CD4-positive, alpha-beta memory T cell (primary cell): ENCODE data around the gene TXNL4A. TPM values are rescaled to one million over a fixed set of nuclear protein-coding genes. Genes with fewer than 3 reads are reported as not detected.

ENCODE experiments used
- CTCF ChIA-PET: fragments of 350-600 bp; sonication (Branson Sonifier 250); formaldehyde crosslinking; loops from one replicate; lab custom pipeline; 2021; ENCODE audit warnings: inconsistent platforms; ENCODE audit not compliant: partially characterized antibody; lab: Charles Lee
- POLR2A ChIA-PET: fragments of 350-600 bp; sonication (Branson Sonifier 250); formaldehyde crosslinking; loops from one replicate; lab custom pipeline; 2021; ENCODE audit not compliant: partially characterized antibody; lab: Charles Lee
- DNase-seq, 5 donors: peaks; one replicate each; pipeline versions ENCODE4 v3.0.0 to v3.0.0-alpha.2; 2020 to 2022; ENCODE audit warnings: mixed read lengths in 1 of 5
- H3K27ac ChIP-seq: one replicate; pipeline ENCODE4 v1.7.0; 2013; ENCODE audit warnings: low read depth, low read length
- H3K27me3 ChIP-seq: 2 replicates; pipeline ENCODE4 v1.7.0; 2013; ENCODE audit warnings: mild to moderate bottlenecking, low read length, moderate library complexity; ENCODE audit not compliant: insufficient read depth
- H3K36me3 ChIP-seq: 2 replicates; pipeline ENCODE4 v1.7.0; 2013; ENCODE audit warnings: mild to moderate bottlenecking, low read length, moderate library complexity; ENCODE audit not compliant: insufficient read depth
- H3K4me1 ChIP-seq: 2 replicates; pipeline ENCODE4 v1.7.0; 2013; ENCODE audit warnings: mild to moderate bottlenecking, low read length, moderate library complexity; ENCODE audit not compliant: insufficient read depth
- H3K4me3 ChIP-seq, 2 donors: one replicate each; pipeline ENCODE4 v1.7.0; 2013; ENCODE audit warnings: low read length in 2 of 2, mild to moderate bottlenecking in 1 of 2
- H3K9me3 ChIP-seq, 2 donors: one replicate each; pipeline ENCODE4 v1.7.0; 2013; ENCODE audit warnings: low read length in 2 of 2, control low read depth in 1 of 2; ENCODE audit not compliant: control insufficient read depth in 1 of 2
- H3K27ac Mint-ChIP-seq, 7 donors: one replicate each; pipeline ENCODE4 v1.8.0; 2020 to 2021; ENCODE audit warnings: mixed read lengths in 7 of 7, mild to moderate bottlenecking in 6 of 7, inconsistent platforms in 3 of 7, moderate library complexity in 3 of 7
- H3K27me3 Mint-ChIP-seq, 2 donors: one replicate each; pipeline ENCODE4 v1.8.0; 2020 to 2021; ENCODE audit warnings: mixed read lengths in 2 of 2
- H3K36me3 Mint-ChIP-seq, 2 donors: one replicate each; pipeline ENCODE4 v1.8.0; 2020 to 2021; ENCODE audit warnings: mixed read lengths in 2 of 2, inconsistent platforms in 1 of 2, mild to moderate bottlenecking in 1 of 2
- H3K4me1 Mint-ChIP-seq, 4 donors: one replicate each; pipeline ENCODE4 v1.8.0; 2020 to 2021; ENCODE audit warnings: mixed read lengths in 4 of 4, mild to moderate bottlenecking in 1 of 4
- H3K4me3 Mint-ChIP-seq, 8 donors: one replicate each; pipeline ENCODE4 v1.8.0; 2020 to 2021; ENCODE audit warnings: mixed read lengths in 8 of 8, mild to moderate bottlenecking in 7 of 8, moderate library complexity in 6 of 8, inconsistent platforms in 3 of 8
- H3K9me3 Mint-ChIP-seq, 8 donors: one replicate each; pipeline ENCODE4 v1.8.0; 2020 to 2021; ENCODE audit warnings: mixed read lengths in 8 of 8, mild to moderate bottlenecking in 5 of 8, inconsistent platforms in 3 of 8, moderate library complexity in 1 of 8
- intact Hi-C: fragments of 100-400 bp; cut with micrococcal nuclease; formaldehyde crosslinking; loops from one replicate; pipeline ENCODE4 v1.15.1; 2023
- polyA plus RNA-seq, 2 donors: library from polyadenylated mRNA; unstranded; fragments of 300-500 nt; fragmentation: Illumina TruSeq; gene quantifications; one replicate each; pipeline ENCODE4 v1.2.3, GENCODE V29; 2021
- total RNA-seq, 2 experiments: library from RNA; stranded (reverse); gene quantifications; one replicate each; pipeline ENCODE4 v1.2.3, GENCODE V29; 2021

TXNL4A gene, protein sequence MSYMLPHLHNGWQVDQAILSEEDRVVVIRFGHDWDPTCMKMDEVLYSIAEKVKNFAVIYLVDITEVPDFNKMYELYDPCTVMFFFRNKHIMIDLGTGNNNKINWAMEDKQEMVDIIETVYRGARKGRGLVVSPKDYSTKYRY
- total RNA-seq (10 to 100 TPM; 72.6 to 76.1 TPM), polyA plus RNA-seq (100 to 1,000 TPM; 213 to 224 TPM)

DNA sequence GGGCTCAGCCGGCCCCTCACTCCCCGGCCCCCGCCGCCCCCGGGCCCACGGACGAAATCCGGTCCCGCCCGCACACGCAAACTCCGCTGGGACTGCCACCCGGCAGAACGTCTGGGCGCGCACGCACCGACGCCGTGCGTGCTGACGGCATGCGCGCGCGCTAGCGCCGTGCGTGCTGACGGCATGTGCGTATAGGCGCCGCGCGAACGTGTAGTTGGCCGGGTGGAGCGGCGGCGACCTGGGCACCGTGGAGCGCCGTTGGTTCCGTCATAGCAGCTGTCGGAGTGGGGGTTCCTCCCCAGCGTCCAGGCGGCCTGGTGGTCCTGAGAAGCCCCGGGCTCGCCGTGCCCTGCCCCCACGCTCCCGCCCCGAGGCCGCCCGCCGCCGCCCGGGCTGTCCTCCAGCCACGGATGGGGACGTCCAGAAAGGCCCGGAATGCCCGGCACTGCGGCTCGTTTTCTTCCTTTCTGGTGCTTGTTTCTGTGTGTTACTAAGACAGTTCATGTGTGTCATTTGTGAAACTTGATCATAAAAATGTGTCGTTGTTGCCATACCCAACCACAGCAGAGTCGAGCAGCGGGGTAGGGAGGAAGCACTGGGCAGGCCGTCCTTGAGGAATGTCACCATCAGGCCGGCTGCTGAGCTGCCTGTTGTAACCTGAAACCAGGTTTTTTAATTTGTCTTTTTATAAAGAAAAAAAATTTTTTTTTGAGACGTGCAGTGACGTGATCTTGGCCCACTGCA is at the start of gene TXNL4A:
Gene TXNL4A, minus strand, starts transcription at position 113 of the 744 bp plus-strand sequence. CDS start 171 bp downstream, outside the sequence.
- ChIA-PET CTCF (interaction anchor here (1.5 to 2.9 kb wide), 2 partner anchors 26 to 118 kb away, joined by 3 to 10 read pairs; no protein-coding TSS in a partner anchor), POLR2A (interaction anchor here (1.7 to 3.0 kb wide), 5 partner anchors 23 to 121 kb away, joined by 5 to 33 read pairs (median 8); partner anchors contain the start of genes ADNP2, HSBP1L1, RBFA and SLC66A2)
- DNase-seq: peak; percentile 81 to 87 (median 84)
- Histone ChIP-seq H3K9me3 (no peaks in the 10 kb centered on the region), H3K4me3 (peak within 1 kb of the TSS; percentile 78 to 89), H3K27ac (peak within 1 kb of the TSS; percentile 95), H3K4me1 (peaks cover 38% of the 10 kb centered on the region), H3K27me3 (no peaks in the 10 kb centered on the region), H3K36me3 (peaks cover 7% of the 10 kb centered on the region)
- Mint-ChIP-seq H3K4me1 (peaks cover 28 to 49% (median 38%) of the 10 kb centered on the region in 4 donors), H3K9me3 (no peaks in the 10 kb centered on the region), H3K27me3 (no peaks in the 10 kb centered on the region), H3K4me3 (peak within 1 kb of the TSS; percentile 92 to 96 (median 94)), H3K36me3 (peaks cover 13 to 31% of the 10 kb centered on the region in 2 donors), H3K27ac (peak within 1 kb of the TSS; percentile 80 to 100 (median 98))
- intact Hi-C loops: loop anchor here (1.0 to 5.0 kb wide), 7 partner anchors 24 to 611 kb away; partner anchors contain the start of genes ADNP2, CTDP1, HSBP1L1 and RBFA

DNA sequence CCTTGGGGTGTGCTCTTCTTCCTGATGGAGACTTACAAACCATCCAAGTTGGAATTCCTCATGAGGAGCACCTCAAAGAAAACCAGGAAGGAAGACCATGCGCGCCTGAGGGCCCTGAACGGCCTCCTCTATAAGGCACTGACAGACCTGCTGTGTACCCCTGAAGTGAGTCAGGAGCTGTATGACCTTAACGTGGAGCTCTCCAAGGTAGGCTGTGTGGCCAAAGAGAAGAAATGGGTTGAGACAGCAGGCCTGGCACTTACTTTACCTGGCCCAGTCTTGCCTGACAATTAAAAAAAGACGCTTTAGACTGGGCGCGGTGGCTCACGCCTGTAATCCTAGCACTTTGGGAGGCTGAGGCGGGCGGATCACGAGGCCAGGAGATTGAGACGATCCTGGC is 48.9 kb upstream of the TXNL4A start:
- Mint-ChIP-seq H3K9me3 (peaks cover 0 to 8% (median 0%) of the 10 kb centered on the region in 8 donors), H3K4me3 (no peak overlapping the region), H3K27ac (peak overlapping the region in 1 of 7 donors; percentile 44), H3K27me3 (no peaks in the 10 kb centered on the region), H3K4me1 (peaks cover 15 to 38% (median 26%) of the 10 kb centered on the region in 4 donors), H3K36me3 (peaks cover 29 to 37% of the 10 kb centered on the region in 2 donors)
- ChIA-PET POLR2A (no interaction called here), CTCF (no interaction called here)
- Histone ChIP-seq H3K4me1 (peaks cover 18% of the 10 kb centered on the region), H3K36me3 (no peaks in the 10 kb centered on the region), H3K4me3 (no peak overlapping the region), H3K9me3 (no peaks in the 10 kb centered on the region), H3K27ac (no peak overlapping the region), H3K27me3 (no peaks in the 10 kb centered on the region)
- intact Hi-C loops: no loop called here
- no peak for DNase-seq

DNA sequence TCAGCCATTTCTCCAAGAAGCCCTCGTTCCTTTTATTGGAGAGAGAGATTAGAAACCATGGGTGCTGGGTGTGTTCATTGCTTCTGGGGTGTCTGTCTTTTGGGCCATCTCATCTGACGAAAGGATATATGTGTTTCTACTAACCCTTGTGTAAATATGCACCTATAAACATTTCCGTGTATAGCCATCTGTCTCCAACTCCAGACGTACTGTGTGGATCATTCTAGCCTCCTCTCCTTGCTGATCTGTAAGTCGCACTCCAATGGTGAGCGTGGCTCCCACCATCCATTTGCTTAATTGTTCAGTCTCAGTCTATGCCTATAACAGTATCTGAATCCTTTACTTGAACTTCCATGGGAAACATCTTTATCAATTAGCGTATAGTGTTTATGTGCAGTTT is 47.6 kb upstream of the TXNL4A start:
- Histone ChIP-seq H3K4me1 (peaks cover 18% of the 10 kb centered on the region), H3K9me3 (no peaks in the 10 kb centered on the region), H3K27ac (no peak overlapping the region), H3K27me3 (no peaks in the 10 kb centered on the region), H3K36me3 (no peaks in the 10 kb centered on the region), H3K4me3 (no peak overlapping the region)
- no peak for DNase-seq
- Mint-ChIP-seq H3K4me1 (peaks cover 15 to 38% (median 27%) of the 10 kb centered on the region in 4 donors), H3K9me3 (peaks cover 0 to 8% (median 0%) of the 10 kb centered on the region in 8 donors), H3K36me3 (peaks cover 24 to 29% of the 10 kb centered on the region in 2 donors), H3K27ac (peak overlapping the region in 2 of 7 donors; percentile 16 to 97), H3K4me3 (peak overlapping the region in 7 of 8 donors; percentile 88 to 95 (median 91)), H3K27me3 (no peaks in the 10 kb centered on the region)
- intact Hi-C loops: no loop called here
- CTCF ChIA-PET: no interaction called here
- POLR2A ChIA-PET: no interaction called here

DNA sequence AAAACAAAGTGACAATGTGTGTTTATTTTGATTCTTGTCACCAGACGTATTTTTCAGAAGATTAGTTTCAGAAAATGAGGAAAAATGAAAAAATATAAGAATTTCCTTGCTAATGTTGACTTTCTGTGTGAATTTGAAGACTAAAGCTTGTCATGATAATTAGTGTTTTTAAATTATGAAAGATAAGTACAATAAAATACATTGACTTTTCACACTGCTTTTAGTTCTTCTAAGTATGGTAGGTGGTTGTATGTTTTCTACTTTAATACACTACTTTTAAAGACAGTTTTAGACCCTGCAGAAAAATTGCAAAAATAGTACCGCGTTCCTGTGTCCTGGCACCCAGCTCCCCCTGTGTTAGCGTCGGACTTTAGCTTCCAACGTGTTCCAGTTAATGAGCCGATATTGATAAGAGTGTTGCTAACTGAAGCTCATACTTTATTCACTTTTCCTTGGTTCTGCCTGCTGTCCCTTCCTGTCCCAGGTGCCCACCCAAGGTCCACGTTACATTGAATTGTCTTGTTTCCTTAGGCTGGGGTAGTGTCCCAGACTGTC is 46.6 kb upstream of the TXNL4A start:
- H3K27ac Mint-ChIP-seq: peak overlapping the region; percentile 90 to 99 (median 97)
- Histone ChIP-seq H3K4me3 (peak overlapping the region; percentile 78 to 80), H3K27ac (peak overlapping the region; percentile 80), H3K4me1 (peaks cover 18% of the 10 kb centered on the region), H3K27me3 (no peaks in the 10 kb centered on the region), H3K9me3 (no peaks in the 10 kb centered on the region), H3K36me3 (no peaks in the 10 kb centered on the region)
- POLR2A ChIA-PET: interaction anchor here (2.1 to 3.4 kb wide), 3 partner anchors 46 to 83 kb away, joined by 15 to 33 read pairs (median 19); partner anchors contain the start of genes ADNP2, SLC66A2 and TXNL4A
- H3K4me3 Mint-ChIP-seq: peak overlapping the region; percentile 88 to 96 (median 92)
- peaks cover 15 to 38% (median 27%) of the 10 kb centered on the region in 4 donors for H3K4me1 Mint-ChIP-seq
- intact Hi-C loops: loop anchor here (1.0 to 5.0 kb wide), 6 partner anchors 47 to 633 kb away; partner anchors contain the start of genes ADNP2, CTDP1, SLC66A2 and TXNL4A
- H3K9me3 Mint-ChIP-seq: peaks cover 0 to 13% (median 0%) of the 10 kb centered on the region in 8 donors
- no peak for DNase-seq
- CTCF ChIA-PET: interaction anchor here (0.8 to 1.5 kb wide), 3 partner anchors 8 to 75 kb away, joined by 3 read pairs; partner anchors contain the start of gene ADNP2
- H3K27me3 Mint-ChIP-seq: no peaks in the 10 kb centered on the region
- H3K36me3 Mint-ChIP-seq: peaks cover 22 to 24% of the 10 kb centered on the region in 2 donors

DNA sequence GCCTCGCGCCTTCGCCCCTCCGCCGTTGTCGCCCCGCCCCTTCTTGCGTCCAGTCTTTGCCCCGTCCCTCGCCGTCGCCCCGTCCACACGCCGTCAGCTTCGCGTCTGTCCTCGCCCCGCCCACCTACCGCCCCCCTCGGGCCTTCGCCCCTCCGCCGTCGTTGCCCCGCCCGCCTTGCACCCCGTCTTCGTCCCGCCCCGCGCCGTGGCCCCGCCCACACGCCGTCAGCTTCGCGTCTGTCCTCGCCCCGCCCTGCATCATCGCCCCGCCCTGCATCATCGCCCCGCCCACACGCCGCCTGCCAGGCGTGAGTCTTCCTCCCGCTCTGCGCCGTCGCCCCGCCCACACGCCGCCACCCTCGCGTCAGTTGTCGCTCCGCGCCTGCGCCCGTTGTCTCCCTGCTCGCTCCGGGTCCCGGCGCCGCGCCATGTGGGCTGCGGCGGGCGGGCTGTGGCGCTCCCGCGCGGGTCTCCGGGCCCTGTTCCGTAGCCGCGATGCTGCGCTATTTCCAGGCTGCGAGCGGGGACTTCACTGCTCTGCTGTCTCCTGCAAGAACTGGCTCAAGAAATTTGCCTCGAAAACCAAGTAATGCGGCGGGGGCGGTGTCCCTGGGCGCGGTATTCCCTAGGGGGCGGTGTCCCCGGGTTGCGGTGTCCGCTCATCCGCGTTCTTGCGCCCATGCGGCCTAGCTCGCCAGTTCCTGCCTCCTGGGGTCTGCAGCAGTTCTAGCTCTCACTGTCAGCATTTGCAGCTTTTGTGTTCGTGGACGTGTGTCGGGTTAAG is 45.9 kb upstream of the TXNL4A start, which contains the start of gene RBFA:
Gene RBFA, plus strand, starts transcription at position 367 of the 784 bp plus-strand sequence. Its CDS starts 62 bp downstream, at position 429.
- peaks cover 15 to 38% (median 26%) of the 10 kb centered on the region in 4 donors for H3K4me1 Mint-ChIP-seq
- peak; percentile 96 to 99 (median 98) for DNase-seq
- peaks cover 18% of the 10 kb centered on the region for H3K4me1 ChIP-seq
- ChIA-PET CTCF (interaction anchor here (0.8 to 1.5 kb wide), 5 partner anchors 9 to 125 kb away, joined by 3 read pairs; partner anchors contain the start of gene ADNP2), POLR2A (interaction anchor here (0.7 to 3.4 kb wide), 14 partner anchors 11 to 965 kb away, joined by 3 to 33 read pairs (median 4); partner anchors contain the start of genes ADNP2, ATP9B, HSBP1L1 and SLC66A2)
- peak within 1 kb of the TSS; percentile 88 to 96 (median 92) for H3K4me3 Mint-ChIP-seq
- intact Hi-C loops: loop anchor here (1.0 to 5.0 kb wide), 6 partner anchors 46 to 632 kb away; partner anchors contain the start of genes ADNP2, CTDP1, SLC66A2 and TXNL4A
- H3K36me3 ChIP-seq: no peaks in the 10 kb centered on the region
- H3K36me3 Mint-ChIP-seq: peaks cover 19 to 27% of the 10 kb centered on the region in 2 donors
- no peaks in the 10 kb centered on the region for H3K27me3 Mint-ChIP-seq
- no peaks in the 10 kb centered on the region for H3K27me3 ChIP-seq
- H3K9me3 ChIP-seq: no peaks in the 10 kb centered on the region
- H3K4me3 ChIP-seq: peak within 1 kb of the TSS; percentile 80 to 88
- peak within 1 kb of the TSS; percentile 80 for H3K27ac ChIP-seq
- H3K27ac Mint-ChIP-seq: peak within 1 kb of the TSS; percentile 94 to 99 (median 97)
- peaks cover 0 to 18% (median 3%) of the 10 kb centered on the region in 8 donors for H3K9me3 Mint-ChIP-seq
